Upper lobe of right lung (tissue), 1 donor: ENCODE measurements around the gene SPPL2C. TPM values are rescaled to one million over a fixed set of nuclear protein-coding genes. Genes with fewer than 3 reads are reported as not detected.

Experiments
- ATAC-seq: fragments of 200-7000 bp; cut with Tn5 transposase; one replicate; pipeline ENCODE4 v1.9.1; 2020; ENCODE audit warnings: mild to moderate bottlenecking, moderate library complexity
- DNase-seq: peaks from one replicate; pipeline ENCODE4 v3.0.0-alpha.2; 2020
- H3K27ac ChIP-seq: fragments of 200-600 bp; one replicate; pipeline ENCODE4 v1.8.0; 2022
- H3K27me3 ChIP-seq: fragments of 200-600 bp; one replicate; pipeline ENCODE4 v1.8.0; 2022; ENCODE audit warnings: mild to moderate bottlenecking
- H3K36me3 ChIP-seq: fragments of 200-600 bp; one replicate; pipeline ENCODE4 v1.8.0; 2022
- H3K4me1 ChIP-seq: fragments of 200-600 bp; one replicate; pipeline ENCODE4 v1.8.0; 2022
- H3K4me3 ChIP-seq: fragments of 200-600 bp; one replicate; pipeline ENCODE4 v1.8.0; 2022; ENCODE audit warnings: mild to moderate bottlenecking
- H3K9me3 ChIP-seq: fragments of 200-600 bp; one replicate; pipeline ENCODE4 v1.8.0; 2022
- CTCF ChIP-seq: fragments of 200-600 bp; IDR thresholded peaks from one replicate; pipeline ENCODE4 v1.8.0; 2022; ENCODE audit warnings: antibody characterized with exemption
- intact Hi-C: fragments of 100-400 bp; cut with DNase I; formaldehyde crosslinking; loops from one replicate; pipeline ENCODE4 v1.11.0; 2022
- total RNA-seq: library from RNA; stranded (reverse); fragmentation: NEBNext Ultra II Directional; extraction: Animal tissue kit (Norgen Biotek cat#: 25700); gene quantifications from one replicate; pipeline ENCODE4 v1.2.1, GENCODE V29; 2021
- donor health status: DM: no; HTN: yes; CAD: no; lungs with severe emphysema.

SPPL2C gene
- total RNA-seq, 1 donor from 2014 or later = not detected

GRCh38 chr17:45824901-45825492 lies 19.7 kb upstream of the SPPL2C start:
- intact Hi-C loops = no loop called here

GRCh38 chr17:45825792-45826191 lies 18.9 kb upstream of the SPPL2C start:
- Histone ChIP-seq H3K9me3 (no peaks in the 10 kb centered on the region), H3K27me3 (peaks cover 19% of the 10 kb centered on the region), H3K36me3 (no peaks in the 10 kb centered on the region), H3K27ac (no peak overlapping the region), H3K4me1 (no peaks in the 10 kb centered on the region), H3K4me3 (no peak overlapping the region)
- no peak for TF ChIP-seq CTCF
- DNase-seq (no peak), ATAC-seq (no peak)
- intact Hi-C loops = no loop called here

More at GRCh38 chr17:45824901-45825492, 19.7 kb upstream of the SPPL2C start:
- TF ChIP-seq CTCF = no peak
- Histone ChIP-seq H3K9me3 (no peaks in the 10 kb centered on the region), H3K27me3 (peaks cover 12% of the 10 kb centered on the region), H3K4me3 (no peak overlapping the region), H3K4me1 (no peaks in the 10 kb centered on the region), H3K36me3 (no peaks in the 10 kb centered on the region), H3K27ac (no peak overlapping the region)
- ATAC-seq (no peak), DNase-seq (no peak)

GRCh38 chr17:45826919-45827588 lies 17.6 kb upstream of the SPPL2C start:
- no peak for ATAC-seq
- Histone ChIP-seq H3K27ac (no peak overlapping the region), H3K4me3 (no peak overlapping the region), H3K4me1 (no peaks in the 10 kb centered on the region), H3K9me3 (no peaks in the 10 kb centered on the region), H3K36me3 (no peaks in the 10 kb centered on the region), H3K27me3 (peaks cover 16% of the 10 kb centered on the region)
- no peak for DNase-seq
- no peak for TF ChIP-seq CTCF
- intact Hi-C loops = no loop called here

- TF ChIP-seq CTCF = no peak
- H3K27ac ChIP-seq = no peak overlapping the region
- H3K27me3 ChIP-seq = peaks cover 21% of the 10 kb centered on the region
- H3K36me3 ChIP-seq = no peaks in the 10 kb centered on the region
- intact Hi-C loops = no loop called here
- ATAC-seq (no peak), DNase-seq (no peak)
- no peaks in the 10 kb centered on the region for H3K9me3 ChIP-seq
- H3K4me3 ChIP-seq = no peak overlapping the region
- no peaks in the 10 kb centered on the region for H3K4me1 ChIP-seq
Measured at GRCh38 chr17:45828171-45828570, 16.5 kb upstream of the SPPL2C start.

GRCh38 chr17:45828582-45829133 lies 16.0 kb upstream of the SPPL2C start:
- H3K4me1 ChIP-seq = no peaks in the 10 kb centered on the region
- no peak overlapping the region for H3K27ac ChIP-seq
- H3K9me3 ChIP-seq = no peaks in the 10 kb centered on the region
- H3K36me3 ChIP-seq = no peaks in the 10 kb centered on the region
- intact Hi-C loops = no loop called here
- no peak for TF ChIP-seq CTCF
- DNase-seq (no peak), ATAC-seq (no peak)
- no peak overlapping the region for H3K4me3 ChIP-seq
- peaks cover 21% of the 10 kb centered on the region for H3K27me3 ChIP-seq
